HG03575 (cell line): Measurements from ENCODE around the gene GSTA2.
"Not testable (repeated sequence)": the region's sequence is repeated elsewhere in the genome, so short reads cannot be mapped to it uniquely, and the experiment has no call there.

ENCODE experiments used
- ATAC-seq: cut with Tn5 transposase; IDR thresholded peaks from one replicate; pipeline ENCODE4 v1.9.1; 2021; ENCODE audit not compliant: unreplicated experiment, insufficient number of reproducible peaks, low FRiP score; ENCODE audit errors: extremely low read depth

The GSTA2 gene

DNA sequence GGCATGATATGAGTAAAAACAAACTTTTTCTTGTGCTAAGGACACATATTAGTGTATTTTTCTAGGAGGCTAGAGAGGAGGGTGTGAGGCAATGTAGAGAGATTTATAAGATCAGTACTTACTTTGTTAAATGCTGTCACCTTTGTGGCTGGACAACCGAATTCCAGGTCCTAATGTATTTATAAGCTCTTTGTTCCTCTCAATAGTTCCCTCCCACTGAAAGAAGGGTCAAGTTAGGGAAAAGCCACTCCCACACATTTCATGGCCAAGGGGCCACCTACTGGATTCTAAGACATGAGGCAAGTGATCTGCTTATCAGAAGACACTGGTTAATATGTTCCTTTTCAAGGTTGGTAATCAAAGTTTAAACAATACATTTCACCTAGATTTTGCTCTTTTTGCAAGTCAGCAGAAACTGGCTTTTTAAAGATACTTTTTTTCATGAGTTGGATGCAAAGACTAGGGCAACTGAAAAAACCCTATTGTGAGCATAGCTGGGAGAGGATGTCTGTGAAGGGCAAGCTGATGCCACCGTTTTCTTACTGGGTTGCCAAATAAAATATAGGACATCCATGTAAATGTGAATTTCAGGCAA, at the start of gene GSTA2:
Gene GSTA2 (minus strand): TSS at position 154 of the 595 bp plus-strand sequence. CDS start 5,528 bp downstream, outside the sequence.
- ATAC-seq, result not testable (repeated sequence)

DNA sequence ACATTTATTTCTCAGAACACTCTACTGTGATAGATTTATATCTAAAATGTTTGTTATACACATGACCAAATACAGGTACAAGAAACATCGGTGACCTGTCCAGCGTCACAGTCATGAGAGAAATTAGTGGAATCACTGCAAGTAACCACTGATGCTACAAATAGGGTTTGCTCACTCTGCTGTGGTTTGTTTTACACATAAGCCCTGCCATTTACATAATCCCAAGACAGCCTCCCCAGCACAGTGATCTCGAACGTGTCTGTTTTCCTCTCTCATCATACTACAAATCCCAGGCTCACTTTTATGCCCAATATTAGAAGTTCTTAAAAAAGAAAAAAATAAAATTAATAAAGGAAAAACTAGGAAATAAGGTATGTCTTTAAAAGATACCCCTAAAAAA, 46.5 kb upstream of the GSTA2 start:
- ATAC-seq, result not testable (repeated sequence)

DNA sequence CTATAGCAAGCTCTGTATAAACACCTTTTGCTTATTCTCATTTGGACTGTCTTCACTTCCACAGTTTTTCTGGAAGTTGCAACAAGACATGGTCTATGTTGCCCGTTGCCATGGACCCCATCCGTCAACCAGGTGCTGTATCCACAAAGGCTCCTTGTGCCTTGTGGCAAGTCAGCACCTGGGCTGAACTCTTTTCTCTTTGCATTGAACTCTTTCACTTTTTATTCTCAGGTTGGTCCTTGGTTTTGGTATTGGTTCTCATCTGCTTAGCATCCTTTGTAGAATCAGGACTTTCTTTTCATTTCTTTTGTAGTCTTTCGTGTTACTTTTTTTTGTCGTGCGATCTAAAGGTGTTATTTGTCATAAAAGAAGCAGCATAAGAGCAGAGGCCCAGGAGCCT, 45.4 kb upstream of the GSTA2 start:
- ATAC-seq, result no peak

DNA sequence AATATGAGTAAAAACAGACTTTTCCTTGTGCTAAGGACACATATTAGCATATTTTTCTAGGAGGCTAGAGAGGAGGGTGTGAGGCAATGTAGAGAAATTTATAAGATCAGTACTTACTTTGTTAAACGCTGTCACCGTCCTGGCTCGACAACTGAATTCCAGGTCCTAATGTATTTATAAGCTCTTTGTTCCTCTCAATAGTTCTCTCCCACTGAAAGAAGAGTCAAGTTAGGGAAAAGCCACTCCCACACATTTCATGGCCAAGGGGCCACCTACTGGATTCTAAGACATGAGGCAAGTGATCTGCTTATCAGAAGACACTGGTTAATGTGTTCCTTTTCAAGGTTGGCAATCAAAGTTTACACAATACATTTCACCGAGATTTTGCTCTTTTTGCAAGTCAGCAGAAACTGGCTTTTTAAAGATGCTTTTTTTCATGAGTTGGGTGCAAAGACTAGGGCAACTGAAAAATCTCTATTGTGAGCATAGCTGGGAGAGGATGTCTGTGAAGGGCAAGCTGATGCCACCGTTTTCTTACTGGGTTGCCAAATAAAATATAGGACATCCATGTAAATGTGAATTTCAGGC, 40.5 kb upstream of the GSTA2 start, which contains the start of gene GSTA1:
Gene GSTA1 (minus strand): TSS at position 149 of the 588 bp plus-strand sequence. CDS start 4,549 bp downstream, outside the sequence.
- ATAC-seq, result not testable (repeated sequence)

DNA sequence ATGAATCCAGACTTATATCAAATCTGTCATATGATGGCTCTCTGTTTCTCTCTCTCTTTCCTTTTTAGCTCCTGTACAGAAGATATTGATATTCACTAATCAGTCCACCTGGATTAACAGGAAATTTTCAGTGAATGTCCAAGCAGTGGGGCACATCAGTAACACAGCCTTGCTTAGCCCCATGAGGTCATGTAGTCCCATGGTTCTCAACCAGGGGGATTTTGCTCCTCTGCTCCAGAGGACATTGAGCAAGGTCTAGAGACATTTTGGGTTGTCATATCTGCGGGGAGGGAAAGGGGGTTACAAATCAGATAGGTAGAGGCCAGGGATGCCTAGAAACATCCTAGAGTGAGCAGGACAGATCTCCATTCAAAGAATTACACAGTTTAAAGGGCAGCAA, 39.5 kb upstream of the GSTA2 start:
- no peak for ATAC-seq

DNA sequence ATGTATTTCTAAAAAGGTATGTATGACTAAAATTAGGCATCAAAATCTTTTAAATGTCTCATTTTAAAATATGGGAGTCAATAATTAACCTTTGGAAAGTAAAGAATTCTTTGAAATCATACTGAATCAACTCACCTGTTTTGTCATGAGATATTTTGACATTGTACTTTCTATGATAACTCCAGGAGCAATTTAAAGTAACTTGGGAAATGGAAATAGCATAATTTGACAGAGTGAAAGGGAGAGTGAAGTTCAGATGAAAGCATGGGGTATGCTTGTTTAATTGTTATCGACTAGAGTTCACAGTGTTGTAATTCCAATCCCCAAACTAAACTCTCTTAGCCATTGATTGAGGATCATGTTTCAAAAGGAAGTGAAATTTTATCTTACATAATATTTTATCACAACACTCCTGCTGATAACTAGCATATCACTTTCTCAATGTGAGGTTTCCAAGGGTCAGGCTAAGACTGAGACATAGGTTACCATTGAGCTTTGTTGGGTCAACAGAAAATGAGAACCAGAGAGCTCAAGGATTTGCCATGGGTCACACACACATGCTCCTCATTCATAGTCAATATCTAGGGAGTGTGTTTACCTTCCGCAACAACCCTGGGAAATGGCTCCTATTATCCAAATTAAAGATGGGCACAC, 38.0 kb upstream of the GSTA2 start:
- ATAC-seq, result no peak

GRCh38 chr6:52799272-52799671, 36.0 kb upstream of the GSTA2 start:
- not testable (repeated sequence) for ATAC-seq

GRCh38 chr6:52794366-52794765, 31.1 kb upstream of the GSTA2 start:
- ATAC-seq, result not testable (repeated sequence)

DNA sequence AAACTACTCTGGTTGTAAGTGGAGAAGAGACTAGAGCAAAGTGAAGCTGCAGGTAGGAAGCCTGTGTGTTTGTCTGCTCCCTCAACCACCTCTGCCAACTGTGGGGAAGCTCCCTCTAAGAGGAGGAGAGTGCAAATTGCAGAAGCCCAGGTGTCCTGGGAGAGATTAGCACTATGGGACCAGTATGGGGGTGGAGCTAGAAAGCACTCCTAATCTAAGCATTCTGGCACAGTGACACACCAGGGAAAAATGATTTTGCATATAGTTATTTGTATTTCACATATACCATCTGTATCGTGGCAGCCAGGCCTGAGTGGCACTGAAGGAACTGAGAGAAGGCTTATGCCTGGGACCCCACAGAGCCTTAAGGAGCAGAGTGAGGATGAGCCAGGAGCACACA, 27.6 kb upstream of the GSTA2 start:
- no peak for ATAC-seq

- ATAC-seq, result not testable (repeated sequence)
Measured at GRCh38 chr6:52789658-52790057, 26.4 kb upstream of the GSTA2 start.

DNA sequence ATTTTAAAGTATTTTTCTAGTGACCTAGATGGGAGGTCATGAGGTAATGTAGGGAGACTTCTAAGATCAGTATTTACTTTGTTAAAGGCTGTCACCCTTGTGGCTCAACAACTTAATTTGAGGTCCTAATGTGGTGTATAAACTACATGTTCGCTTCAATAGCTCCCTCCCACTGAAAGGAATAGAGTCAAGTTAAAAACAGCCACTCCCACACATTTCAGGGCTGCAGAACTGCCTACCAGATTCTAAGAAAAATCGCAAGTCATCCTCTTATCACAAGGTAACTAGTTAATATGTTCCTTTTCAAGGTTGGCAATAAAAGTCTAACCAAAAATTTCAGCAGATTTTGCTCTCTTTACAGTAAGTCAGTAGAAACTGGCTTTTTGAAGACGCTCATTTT, 25.2 kb upstream of the GSTA2 start:
- ATAC-seq, result no peak

- ATAC-seq, result no peak
Measured at GRCh38 chr6:52787917-52788316, 24.6 kb upstream of the GSTA2 start.

GRCh38 chr6:52786249-52786956, 23.1 kb upstream of the GSTA2 start:
- no peak for ATAC-seq

GRCh38 chr6:52782696-52783274, 19.5 kb upstream of the GSTA2 start:
- ATAC-seq, result not testable (repeated sequence)

DNA sequence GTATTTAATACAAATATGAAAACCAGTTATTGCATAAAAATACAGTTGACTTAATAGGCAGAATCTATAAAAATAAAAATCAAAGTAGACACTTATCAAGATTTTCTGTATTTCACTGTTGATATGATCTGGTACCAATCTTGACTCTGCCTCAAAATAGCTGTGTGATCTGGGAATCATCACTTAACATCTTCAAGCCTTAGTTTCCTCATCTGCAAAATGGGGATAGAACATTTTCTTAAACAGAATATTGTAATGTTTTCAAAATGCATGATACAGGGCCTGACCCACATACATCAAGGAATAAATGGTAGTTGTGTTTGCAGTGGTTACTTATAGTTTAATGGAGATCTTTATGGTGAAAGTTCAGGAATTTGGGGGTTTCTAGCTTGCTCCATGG, 18.9 kb upstream of the GSTA2 start:
- ATAC-seq, result not testable (repeated sequence)

DNA sequence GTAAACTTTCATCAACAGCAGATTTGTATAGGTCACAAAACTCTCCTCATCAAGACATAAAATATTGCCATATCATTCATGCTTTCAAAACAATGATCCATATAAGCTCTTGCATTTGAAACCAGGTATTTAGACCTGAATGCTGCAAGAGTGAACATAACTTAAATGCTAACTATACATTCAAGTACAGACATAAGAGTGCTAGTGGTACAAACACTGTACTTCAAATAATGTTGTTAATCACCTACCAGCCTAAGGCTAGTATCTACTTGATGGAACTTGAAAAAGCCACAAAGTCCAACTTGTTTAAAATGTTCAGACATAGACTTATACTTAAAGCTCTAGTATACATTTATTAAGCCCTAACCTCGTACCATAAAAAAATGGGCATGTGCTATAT, 16.0 kb upstream of the GSTA2 start:
- ATAC-seq, result no peak

DNA sequence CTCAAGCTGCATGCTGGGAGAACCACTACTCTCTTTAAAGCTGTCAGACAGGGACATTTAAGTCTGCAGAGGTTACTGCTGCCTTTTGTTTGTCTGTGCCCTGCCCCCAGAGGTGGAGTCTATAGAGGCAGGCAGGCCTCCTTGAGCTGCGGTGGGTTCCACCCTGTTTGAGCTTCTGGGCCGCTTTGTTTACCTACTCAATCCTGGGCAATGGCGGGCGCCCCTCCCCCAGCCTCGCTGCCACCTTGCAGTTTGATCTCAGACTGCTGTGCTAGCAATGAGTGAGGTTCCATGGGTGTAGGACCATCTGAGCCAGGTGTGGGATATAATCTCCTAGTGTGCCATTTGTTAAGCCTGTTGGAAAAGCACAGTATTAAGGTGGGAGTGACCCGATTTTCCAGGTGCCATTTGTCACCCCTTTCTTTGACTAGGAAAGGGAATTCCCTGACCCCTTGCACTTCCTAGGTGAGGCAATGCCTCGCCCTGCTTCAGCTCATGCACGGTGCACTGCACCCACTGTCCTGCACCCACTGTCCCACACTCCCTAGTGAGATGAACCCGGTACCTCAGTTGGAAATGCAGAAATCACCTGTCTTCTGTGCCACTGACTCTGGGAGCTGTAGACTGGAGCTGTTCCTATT, 13.6 kb upstream of the GSTA2 start:
- not testable (repeated sequence) for ATAC-seq

DNA sequence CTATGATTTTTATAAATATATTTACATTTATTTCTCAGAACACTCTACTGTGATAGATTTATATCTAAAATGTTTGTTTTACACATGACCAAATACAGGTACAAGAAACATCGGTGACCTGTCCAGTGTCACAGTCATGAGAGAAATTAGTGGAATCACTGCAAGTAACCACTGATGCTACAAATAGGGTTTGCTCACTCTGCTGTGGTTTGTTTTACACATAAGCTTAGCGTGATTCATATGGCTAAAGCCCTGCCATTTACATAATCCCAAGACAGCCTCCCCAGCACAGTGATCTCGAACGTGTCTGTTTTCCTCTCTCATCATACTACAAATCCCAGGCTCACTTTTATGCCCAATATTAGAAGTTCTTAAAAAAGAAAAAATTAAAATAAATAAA, 6.1 kb upstream of the GSTA2 start:
- ATAC-seq, result not testable (repeated sequence)

GRCh38 chr6:52767658-52768057, 4.4 kb upstream of the GSTA2 start:
- not testable (repeated sequence) for ATAC-seq
